ENCODE data around the gene PRKCZ.

Gene PRKCZ

GRCh38 chr1:2070016-2070415 lies 19.8 kb downstream of the PRKCZ start:
- DNase-seq, result no peak

- DNase-seq, result no peak
Measured at GRCh38 chr1:2070800-2071530, 20.8 kb downstream of the PRKCZ start.

GRCh38 chr1:2072109-2072806 lies 22.0 kb downstream of the PRKCZ start:
- DNase-seq, result no peak

GRCh38 chr1:2072891-2073290 lies 22.7 kb downstream of the PRKCZ start:
- no peak for DNase-seq

GRCh38 chr1:2073382-2074230 lies 23.4 kb downstream of the PRKCZ start:
- DNase-seq, result no peak

GRCh38 chr1:2074396-2074795 lies 24.2 kb downstream of the PRKCZ start:
- no peak for DNase-seq

- DNase-seq, result no peak
Measured at GRCh38 chr1:2074944-2075740, 24.9 kb downstream of the PRKCZ start.

- DNase-seq, result no peak
Measured at GRCh38 chr1:2076826-2077225, 26.6 kb downstream of the PRKCZ start.

- DNase-seq, result no peak
Measured at GRCh38 chr1:2078170-2078569, 28.0 kb downstream of the PRKCZ start.

GRCh38 chr1:2079396-2080085 lies 29.3 kb downstream of the PRKCZ start:
- no peak for DNase-seq

- no peak for DNase-seq
Measured at GRCh38 chr1:2080140-2080539, 29.9 kb downstream of the PRKCZ start.

GRCh38 chr1:2080884-2081283 lies 30.7 kb downstream of the PRKCZ start:
- no peak for DNase-seq

GRCh38 chr1:2081326-2081885 lies 31.2 kb downstream of the PRKCZ start:
- DNase-seq, result no peak

GRCh38 chr1:2082064-2082463 lies 31.9 kb downstream of the PRKCZ start:
- DNase-seq, result no peak

- no peak for DNase-seq
Measured at GRCh38 chr1:2083666-2084065, 33.5 kb downstream of the PRKCZ start.

GRCh38 chr1:2084306-2084705 lies 34.1 kb downstream of the PRKCZ start:
- no peak for DNase-seq

- no peak for DNase-seq
Measured at GRCh38 chr1:2085080-2085479, 34.9 kb downstream of the PRKCZ start.

- DNase-seq, result no peak
Measured at GRCh38 chr1:2086446-2087078, 36.4 kb downstream of the PRKCZ start.

- no peak for DNase-seq
Measured at GRCh38 chr1:2087766-2088165, 37.6 kb downstream of the PRKCZ start.

GRCh38 chr1:2088458-2088857 lies 38.2 kb downstream of the PRKCZ start:
- DNase-seq, result no peak

- DNase-seq, result no peak
Measured at GRCh38 chr1:2089051-2089450, 38.8 kb downstream of the PRKCZ start.

All from 8988T (cell line).